GM18858 (cell line): ENCODE results near the gene SNX25.
"Not testable (repeated sequence)": the region's sequence is repeated elsewhere in the genome, so short reads cannot be mapped to it uniquely, and the experiment has no call there.

Source experiments
- ATAC-seq: cut with Tn5 transposase; IDR thresholded peaks from one replicate; pipeline ENCODE4 v1.9.1; 2021; ENCODE audit not compliant: unreplicated experiment

SNX25 gene

DNA sequence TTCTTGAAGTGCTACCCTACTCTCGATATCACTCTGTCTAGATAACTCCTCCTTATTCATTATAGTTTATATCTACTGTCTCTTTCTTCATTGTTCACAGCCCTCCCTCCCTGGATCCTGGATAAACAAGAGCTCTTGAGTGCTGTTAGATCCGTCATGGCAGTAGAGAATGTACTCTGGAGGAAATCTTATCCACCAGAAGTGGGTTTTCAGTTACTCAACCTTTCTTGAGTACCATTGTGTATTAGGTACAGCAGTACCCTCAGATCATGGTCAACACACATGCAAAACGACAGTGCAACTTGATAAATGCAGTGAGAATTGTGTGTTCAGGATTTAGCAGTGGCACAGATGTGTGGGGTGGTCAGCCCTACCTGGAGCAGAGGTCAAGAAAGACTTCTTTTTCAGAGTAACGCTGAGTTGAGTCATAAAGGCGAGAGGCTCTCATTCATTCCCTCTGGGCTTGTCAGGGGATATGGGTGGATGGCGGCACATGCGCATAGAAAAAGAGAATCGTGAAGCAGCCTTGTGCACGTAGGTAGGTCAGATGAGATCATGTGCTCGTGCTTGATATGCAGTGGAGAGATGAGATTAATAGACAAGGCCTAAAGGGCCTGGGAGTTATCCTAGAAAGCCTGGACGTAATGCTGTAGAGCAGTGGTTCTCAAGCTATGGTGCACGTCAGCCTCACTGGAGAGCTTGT lies 89.5 kb downstream of the SNX25 start:
- no peak for ATAC-seq

GRCh38 chr4:185304541-185304940 lies 95.1 kb downstream of the SNX25 start:
- no peak for ATAC-seq

DNA sequence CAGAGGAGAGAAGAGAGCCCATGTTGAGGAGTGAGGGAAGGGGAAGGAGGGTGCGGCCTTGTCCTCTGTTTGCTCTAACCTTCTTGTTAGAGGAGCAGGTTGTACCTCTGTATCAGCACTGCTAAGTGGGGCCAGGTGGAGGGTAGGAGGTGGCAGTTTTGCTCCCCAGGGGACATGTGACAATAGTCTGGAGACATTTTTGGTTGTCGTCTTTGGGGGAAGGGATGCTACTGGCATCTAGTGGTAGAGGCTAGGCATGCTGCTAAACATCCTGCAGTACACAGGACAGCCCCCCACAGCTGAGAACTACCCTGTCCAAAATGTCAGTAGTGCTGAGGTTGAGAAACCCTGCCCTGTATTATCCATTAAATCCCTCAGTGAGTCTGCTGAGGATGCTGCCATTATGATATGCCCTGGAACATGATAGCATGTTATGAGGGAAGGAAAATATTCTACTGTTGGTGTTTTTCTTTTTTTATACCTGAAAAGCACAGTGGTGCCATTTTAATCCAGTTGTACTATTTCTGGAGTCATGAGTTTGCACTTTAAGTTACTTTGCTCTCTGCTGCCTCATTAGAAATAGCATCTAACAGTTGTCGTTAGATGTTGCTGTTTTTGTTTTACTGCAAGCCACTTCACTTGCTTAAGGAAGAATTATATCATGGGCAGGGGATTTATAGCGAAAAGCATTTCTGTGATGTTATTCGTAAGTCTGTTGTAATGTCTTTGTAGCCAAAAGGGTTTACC lies 95.7 kb downstream of the SNX25 start:
- peak; percentile 25 for ATAC-seq

DNA sequence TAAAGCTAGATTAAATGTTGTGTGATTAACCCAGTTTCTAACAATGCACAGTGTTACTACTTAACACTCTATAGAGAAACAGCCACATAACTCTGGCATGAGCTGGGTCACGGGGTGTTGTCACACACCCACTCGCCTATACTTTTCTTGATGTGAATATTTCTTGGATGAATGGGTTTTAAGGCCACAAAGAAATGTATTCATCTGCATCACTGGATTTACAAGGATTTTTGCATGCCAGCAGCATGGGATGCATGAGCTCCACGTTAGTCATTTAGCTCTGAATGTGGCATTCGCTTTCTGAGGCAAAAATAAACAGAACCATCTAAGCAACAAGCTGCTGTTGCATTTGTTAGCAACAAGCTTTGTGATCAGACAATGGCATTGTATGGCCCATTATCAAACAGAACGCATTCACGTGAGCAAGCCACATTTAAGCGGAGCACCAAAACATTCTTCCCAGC lies 96.6 kb downstream of the SNX25 start:
- no peak for ATAC-seq

DNA sequence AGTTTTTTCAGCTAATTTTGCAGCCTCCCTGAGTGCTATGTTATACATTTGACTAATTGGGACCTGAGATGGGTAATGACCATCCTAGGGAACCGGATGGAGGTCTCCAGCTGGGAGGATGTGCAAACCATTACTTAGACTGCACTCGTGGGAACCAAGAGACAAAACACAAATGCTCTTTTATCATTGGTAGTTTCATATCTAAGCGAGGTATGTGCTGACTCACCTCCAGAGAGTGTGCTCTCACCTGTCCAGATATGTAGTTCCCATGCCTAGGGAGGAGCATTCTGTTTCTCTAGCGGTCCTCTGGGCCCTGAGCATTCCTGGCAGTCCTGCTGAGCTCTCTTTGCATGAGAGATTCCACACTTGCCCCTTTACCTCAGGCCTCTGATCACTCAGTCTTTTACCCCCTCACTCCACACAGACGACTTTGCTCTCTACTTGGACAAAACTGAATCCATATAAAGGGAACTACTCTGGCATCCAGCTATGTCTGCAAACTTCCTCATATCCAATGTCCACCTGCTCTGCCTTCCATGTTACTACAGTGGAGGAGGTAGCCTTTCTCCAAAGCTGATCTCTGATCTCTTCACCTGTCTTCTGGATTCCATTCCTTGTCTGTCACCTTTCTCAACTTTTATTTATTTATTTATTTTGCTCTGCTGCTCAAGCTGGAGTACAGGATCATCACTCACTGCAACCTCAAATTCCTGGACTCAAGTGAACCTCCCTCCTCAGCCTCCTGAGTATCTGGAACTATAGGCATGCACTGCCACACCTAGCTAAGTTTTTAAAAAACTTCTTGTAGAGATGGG lies 97.9 kb downstream of the SNX25 start:
- ATAC-seq: peak; percentile 65

DNA sequence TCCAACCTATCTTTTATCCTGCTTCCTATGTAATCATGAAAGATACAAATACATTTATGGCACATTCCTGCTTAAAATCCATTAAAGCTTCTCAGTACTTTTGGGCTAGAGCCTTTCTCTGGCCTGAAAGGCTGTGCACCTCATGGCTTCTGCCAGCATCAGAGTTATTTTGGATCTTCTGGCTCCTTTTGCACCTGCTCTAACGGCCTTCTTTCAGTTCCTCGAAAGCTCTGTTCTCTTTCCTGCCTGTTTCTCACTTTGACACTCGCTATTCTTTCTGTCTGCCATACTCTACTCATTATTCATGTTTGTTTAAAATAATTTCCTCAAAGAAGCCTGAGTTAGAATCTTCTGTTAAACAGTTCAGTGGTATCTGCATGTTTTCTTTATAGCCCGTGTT lies 100.4 kb downstream of the SNX25 start:
- ATAC-seq: peak; percentile 33

- no peak for ATAC-seq
Measured at GRCh38 chr4:185311113-185311888, 101.9 kb downstream of the SNX25 start.

DNA sequence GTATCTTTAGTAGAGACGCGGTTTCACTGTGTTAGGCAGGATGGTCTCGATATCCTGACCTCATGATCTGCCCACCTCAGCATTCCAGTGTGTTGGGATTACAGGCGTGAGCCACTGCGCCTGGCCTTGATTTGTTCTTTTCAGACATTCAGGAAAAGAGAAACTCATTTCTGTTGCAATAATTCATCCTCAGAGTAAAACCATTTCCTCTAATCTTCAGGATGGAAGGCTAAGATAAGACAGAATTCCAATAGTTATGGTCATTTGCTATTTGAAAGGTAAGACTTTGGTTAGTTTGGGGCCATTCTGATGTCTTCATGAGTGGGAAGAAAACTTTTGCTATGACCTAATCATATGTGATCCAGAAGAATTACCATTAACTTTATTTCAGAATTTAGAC lies 103.3 kb downstream of the SNX25 start:
- ATAC-seq: no peak

GRCh38 chr4:185317462-185317861 lies 108.1 kb downstream of the SNX25 start:
- ATAC-seq: not testable (repeated sequence)

DNA sequence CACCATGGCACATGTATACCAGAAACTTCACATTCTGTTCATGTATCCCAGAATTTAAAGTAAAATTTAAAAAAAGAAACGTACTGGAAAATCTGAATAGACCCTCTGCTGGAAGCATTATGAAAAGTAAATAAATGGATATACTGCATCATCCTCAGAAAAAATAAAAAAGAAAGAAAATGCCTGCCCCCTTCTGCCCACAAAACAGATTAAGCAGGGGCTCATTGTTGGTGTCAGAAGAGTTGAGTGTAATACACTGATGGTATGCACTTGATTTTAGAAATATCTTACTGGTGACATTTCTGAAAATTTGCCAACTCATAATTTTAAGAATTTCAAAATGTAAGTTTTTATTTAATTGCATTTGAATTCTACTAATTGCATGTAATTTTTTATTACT lies 108.5 kb downstream of the SNX25 start:
- ATAC-seq: no peak

DNA sequence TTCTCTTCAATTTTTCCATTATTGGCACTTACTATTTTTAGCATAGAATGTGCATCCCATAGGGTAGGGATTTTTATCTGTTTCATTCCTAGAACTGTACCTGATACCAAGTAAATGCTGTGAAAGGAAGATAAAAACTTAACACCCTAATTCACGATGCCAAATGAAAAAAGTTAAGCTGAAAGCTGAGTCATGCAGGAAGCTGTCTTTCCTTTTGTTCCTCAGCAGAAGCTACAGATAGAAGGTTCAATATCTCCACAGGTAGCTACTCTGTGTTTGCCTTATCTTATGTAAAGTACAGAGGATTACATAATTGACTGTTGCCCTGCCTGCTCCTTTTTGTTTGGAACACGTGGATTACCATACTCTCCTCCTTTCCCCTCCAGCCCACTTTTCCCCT lies 109.3 kb downstream of the SNX25 start:
- no peak for ATAC-seq

DNA sequence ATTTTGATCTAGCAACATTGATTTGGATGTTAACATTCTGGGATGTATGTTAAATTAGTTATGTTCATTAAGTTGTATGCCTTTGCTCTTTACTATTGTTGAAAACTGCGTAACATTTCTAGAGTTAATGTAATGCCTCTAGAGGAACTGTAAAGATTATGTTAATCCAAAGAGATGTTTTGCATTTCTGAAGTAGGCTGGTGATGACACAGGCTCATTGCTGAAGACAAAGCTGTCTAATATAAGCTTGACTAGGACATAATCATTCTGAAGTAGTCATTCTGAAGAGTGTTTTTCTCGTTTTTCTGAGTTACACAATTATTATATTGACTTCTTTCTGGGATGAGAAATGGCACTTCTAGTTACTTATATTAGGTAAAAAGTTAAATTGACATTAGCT lies 113.4 kb downstream of the SNX25 start:
- no peak for ATAC-seq

- no peak for ATAC-seq
Measured at GRCh38 chr4:185323606-185324005, 114.2 kb downstream of the SNX25 start.

- ATAC-seq: not testable (repeated sequence)
Measured at GRCh38 chr4:185324361-185324760, 115.0 kb downstream of the SNX25 start.

- not testable (repeated sequence) for ATAC-seq
Measured at GRCh38 chr4:185325721-185326120, 116.3 kb downstream of the SNX25 start.

- ATAC-seq: no peak
Measured at GRCh38 chr4:185328586-185328985, 119.2 kb downstream of the SNX25 start.

DNA sequence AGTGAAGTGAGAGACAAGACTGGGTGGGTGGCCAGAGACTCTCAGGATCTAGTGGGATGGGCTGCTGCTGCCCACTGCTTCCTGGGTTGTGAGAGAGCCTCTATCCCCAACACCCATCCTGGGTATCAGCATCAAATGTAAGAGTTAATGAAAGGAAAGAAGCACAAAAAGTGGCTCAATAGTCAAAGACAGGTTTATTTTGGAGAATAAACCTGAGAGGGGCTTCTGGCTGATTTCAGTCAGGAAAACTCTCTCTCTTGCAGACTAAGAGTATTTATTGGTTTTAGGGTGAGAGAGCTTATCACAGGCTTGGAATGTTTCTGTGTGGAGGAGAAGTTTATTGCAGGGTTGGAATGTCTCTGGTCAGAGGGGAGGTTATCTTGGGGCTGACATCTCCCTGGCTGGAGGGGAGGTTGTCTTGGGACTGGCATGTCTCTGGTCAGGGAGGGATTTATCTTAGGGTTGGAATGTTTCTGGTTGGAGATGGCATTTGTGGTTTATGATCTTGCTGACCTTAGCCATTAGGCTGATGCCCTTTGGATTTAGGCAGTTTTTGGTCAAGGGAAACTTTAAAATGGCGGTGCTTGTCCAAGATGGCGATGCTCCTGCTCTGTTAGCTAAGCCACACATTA lies 120.6 kb downstream of the SNX25 start:
- not testable (repeated sequence) for ATAC-seq

DNA sequence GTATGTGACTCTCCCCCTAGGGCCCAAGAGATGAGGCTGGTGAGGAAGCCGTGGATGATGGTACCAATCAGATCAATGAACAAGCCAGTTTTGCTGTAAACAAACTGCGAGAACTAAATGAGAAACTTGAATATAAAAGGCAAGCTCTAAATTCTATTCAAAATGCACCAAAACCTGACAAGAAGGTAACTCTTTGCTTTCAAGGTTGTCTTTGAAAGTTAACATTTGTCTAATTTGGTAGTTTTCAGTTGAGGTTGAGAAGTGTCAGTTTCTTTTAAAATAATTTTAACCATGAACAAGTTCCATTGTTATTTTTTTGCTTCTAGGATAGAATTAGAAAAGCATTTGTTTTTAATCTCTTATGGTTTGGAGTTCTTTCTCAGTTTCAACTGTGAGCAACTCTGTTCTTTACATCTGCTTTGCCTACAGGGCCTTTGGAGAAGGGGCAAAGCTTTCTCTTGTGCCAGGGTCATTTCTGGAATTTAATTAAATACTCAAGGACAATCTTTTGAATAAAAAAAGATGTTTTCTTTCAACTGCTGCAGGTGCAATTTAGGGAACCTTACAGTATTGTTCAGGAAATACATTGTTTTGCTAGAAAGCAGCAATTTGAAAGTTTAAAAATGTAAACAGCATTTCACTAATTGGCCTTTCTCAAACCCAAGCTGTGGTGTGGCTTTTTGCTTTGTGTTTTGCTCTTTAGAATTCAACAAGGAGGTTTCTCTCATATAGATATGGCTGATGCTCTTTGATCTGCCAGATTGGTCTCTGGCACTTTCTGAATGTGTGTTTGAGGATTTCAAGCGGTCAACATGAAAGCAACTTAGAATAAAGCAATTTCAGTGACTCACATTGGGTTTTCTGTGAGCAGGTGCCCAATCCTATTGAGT lies 123.4 kb downstream of the SNX25 start:
- peak; percentile 75 for ATAC-seq

- ATAC-seq: no peak
Measured at GRCh38 chr4:185334326-185334725, 124.9 kb downstream of the SNX25 start.
